ENCODE results near the gene TSPEAR.

DNA sequence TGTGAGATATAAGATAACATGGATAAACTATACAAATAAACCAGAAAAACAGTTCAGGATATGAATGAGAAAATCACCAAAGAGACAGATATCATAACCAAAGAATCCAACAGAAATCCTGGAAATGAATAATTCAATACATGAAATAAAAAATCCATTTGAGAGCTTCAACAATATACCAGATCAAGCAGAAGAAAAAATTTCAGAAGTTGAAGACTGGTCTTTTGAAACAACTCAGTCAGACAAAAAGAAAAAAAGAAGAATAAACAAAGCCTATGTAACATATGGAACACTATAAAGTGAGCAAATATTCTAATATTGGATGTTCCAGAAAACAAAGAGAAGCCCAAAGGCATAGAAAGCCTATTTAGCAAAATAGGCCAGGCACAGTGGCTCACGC lies 39.5 kb downstream of the TSPEAR start:
- TF ChIP-seq, protein P1, sequence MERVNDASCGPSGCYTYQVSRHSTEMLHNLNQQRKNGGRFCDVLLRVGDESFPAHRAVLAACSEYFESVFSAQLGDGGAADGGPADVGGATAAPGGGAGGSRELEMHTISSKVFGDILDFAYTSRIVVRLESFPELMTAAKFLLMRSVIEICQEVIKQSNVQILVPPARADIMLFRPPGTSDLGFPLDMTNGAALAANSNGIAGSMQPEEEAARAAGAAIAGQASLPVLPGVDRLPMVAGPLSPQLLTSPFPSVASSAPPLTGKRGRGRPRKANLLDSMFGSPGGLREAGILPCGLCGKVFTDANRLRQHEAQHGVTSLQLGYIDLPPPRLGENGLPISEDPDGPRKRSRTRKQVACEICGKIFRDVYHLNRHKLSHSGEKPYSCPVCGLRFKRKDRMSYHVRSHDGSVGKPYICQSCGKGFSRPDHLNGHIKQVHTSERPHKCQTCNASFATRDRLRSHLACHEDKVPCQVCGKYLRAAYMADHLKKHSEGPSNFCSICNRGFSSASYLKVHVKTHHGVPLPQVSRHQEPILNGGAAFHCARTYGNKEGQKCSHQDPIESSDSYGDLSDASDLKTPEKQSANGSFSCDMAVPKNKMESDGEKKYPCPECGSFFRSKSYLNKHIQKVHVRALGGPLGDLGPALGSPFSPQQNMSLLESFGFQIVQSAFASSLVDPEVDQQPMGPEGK (CRISPR knock-in tag; IDR thresholded peaks at IDR 0.05; ENCODE audit: borderline replicate concordance), result no peak
- no peak for TF ChIP-seq ZNF8 (CRISPR knock-in tag; IDR thresholded peaks at IDR 0.05)
- no peak for TF ChIP-seq ISL1 (CRISPR knock-in tag; IDR thresholded peaks at IDR 0.05)
- no peak for TF ChIP-seq PPARA (CRISPR knock-in tag; IDR thresholded peaks at IDR 0.05; ENCODE audit: borderline replicate concordance)
- TF ChIP-seq ZFP3 (CRISPR knock-in tag; IDR thresholded peaks at IDR 0.05), result no peak
- TF ChIP-seq, protein P2, sequence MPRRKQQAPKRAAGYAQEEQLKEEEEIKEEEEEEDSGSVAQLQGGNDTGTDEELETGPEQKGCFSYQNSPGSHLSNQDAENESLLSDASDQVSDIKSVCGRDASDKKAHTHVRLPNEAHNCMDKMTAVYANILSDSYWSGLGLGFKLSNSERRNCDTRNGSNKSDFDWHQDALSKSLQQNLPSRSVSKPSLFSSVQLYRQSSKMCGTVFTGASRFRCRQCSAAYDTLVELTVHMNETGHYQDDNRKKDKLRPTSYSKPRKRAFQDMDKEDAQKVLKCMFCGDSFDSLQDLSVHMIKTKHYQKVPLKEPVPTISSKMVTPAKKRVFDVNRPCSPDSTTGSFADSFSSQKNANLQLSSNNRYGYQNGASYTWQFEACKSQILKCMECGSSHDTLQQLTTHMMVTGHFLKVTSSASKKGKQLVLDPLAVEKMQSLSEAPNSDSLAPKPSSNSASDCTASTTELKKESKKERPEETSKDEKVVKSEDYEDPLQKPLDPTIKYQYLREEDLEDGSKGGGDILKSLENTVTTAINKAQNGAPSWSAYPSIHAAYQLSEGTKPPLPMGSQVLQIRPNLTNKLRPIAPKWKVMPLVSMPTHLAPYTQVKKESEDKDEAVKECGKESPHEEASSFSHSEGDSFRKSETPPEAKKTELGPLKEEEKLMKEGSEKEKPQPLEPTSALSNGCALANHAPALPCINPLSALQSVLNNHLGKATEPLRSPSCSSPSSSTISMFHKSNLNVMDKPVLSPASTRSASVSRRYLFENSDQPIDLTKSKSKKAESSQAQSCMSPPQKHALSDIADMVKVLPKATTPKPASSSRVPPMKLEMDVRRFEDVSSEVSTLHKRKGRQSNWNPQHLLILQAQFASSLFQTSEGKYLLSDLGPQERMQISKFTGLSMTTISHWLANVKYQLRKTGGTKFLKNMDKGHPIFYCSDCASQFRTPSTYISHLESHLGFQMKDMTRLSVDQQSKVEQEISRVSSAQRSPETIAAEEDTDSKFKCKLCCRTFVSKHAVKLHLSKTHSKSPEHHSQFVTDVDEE (CRISPR knock-in tag; IDR thresholded peaks at IDR 0.05), result no peak
- TF ChIP-seq TCF4 (CRISPR knock-in tag; IDR thresholded peaks at IDR 0.05; ENCODE audit: borderline replicate concordance), result no peak

Data from SK-N-SH treated with all-trans-retinoic acid at 6 μM for 48 hours (cell line).